Stimulated activated CD4-positive, alpha-beta T cell treated with anti-CD3 and anti-CD28 coated beads, Interleukin-4, amount 100 ng/mL, for 1 hour (primary cell): ENCODE measurements around the gene PLA2G4E.

ENCODE experiments used
- DNase-seq: peaks from one replicate; pipeline ENCODE4 v3.0.0-alpha.2; 2020

The PLA2G4E gene, protein sequence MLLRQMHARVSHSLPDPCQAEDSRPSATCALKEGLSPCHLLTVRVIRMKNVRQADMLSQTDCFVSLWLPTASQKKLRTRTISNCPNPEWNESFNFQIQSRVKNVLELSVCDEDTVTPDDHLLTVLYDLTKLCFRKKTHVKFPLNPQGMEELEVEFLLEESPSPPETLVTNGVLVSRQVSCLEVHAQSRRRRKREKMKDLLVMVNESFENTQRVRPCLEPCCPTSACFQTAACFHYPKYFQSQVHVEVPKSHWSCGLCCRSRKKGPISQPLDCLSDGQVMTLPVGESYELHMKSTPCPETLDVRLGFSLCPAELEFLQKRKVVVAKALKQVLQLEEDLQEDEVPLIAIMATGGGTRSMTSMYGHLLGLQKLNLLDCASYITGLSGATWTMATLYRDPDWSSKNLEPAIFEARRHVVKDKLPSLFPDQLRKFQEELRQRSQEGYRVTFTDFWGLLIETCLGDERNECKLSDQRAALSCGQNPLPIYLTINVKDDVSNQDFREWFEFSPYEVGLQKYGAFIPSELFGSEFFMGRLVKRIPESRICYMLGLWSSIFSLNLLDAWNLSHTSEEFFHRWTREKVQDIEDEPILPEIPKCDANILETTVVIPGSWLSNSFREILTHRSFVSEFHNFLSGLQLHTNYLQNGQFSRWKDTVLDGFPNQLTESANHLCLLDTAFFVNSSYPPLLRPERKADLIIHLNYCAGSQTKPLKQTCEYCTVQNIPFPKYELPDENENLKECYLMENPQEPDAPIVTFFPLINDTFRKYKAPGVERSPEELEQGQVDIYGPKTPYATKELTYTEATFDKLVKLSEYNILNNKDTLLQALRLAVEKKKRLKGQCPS

DNA sequence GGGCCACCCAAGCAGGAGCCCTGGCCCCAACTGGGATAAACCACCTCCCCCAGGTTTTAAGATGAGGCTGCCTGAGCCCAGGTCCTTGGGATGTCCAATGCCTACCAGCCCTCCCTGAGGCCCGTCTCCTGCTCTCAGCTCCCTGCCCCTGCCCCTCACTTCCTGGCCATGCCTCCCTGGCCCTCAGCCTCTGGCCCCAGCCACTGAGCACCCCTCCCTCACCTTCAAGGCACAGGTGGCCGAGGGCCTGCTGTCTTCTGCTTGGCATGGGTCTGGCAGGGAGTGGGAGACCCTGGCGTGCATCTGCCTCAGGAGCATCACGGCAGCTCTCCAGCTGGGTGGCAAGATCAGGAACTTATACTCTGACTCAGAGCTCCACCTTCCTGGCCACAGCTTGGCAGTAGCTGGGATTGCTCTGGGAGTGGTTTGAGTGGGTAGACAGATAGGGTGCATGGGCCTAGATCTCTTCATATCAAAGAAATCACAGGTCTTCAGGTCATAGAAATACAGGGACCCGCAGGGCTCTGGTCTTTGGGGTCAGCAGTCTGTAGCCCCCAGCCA lies at the start of gene PLA2G4E:
PLA2G4E (minus strand) TSS at position 330 of the 561 bp plus-strand sequence; CDS start at position 318, 12 bp downstream.
- DNase-seq, result no peak

DNA sequence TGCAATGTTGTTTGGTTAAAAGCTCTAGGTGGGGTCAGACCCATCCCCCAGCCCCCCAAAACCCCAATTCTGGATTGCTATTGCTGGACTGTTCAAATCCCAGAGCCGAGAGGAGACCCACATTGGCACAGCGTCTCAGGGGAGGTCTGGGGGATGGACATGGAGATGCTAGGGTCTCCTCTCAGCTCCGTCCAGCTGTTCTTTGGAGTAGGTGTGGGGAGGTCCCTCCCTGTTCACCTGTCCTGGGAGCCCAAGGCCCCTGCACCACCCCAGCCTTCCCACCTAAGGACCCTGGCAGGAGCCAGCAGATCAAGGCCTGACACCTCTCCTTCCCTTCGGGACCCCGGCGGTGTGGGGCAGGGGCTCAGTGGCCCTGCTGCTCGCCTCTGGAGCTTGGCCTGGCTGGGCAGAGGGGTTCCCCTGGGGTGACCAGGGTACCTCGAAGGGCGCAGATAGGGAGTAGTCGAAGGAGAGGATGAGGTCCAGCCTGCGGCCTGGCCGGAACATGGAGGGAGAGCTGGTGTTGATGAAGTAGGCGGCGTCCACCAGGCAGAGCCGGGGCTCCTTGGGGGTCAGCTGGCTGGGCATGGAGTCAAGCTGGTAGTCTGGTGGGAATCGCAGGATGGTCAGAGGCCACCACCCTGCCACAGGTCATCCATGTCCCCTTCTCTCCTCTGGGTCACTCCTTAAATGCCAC lies 49.6 kb upstream of the PLA2G4E start:
- DNase-seq, result no peak

DNA sequence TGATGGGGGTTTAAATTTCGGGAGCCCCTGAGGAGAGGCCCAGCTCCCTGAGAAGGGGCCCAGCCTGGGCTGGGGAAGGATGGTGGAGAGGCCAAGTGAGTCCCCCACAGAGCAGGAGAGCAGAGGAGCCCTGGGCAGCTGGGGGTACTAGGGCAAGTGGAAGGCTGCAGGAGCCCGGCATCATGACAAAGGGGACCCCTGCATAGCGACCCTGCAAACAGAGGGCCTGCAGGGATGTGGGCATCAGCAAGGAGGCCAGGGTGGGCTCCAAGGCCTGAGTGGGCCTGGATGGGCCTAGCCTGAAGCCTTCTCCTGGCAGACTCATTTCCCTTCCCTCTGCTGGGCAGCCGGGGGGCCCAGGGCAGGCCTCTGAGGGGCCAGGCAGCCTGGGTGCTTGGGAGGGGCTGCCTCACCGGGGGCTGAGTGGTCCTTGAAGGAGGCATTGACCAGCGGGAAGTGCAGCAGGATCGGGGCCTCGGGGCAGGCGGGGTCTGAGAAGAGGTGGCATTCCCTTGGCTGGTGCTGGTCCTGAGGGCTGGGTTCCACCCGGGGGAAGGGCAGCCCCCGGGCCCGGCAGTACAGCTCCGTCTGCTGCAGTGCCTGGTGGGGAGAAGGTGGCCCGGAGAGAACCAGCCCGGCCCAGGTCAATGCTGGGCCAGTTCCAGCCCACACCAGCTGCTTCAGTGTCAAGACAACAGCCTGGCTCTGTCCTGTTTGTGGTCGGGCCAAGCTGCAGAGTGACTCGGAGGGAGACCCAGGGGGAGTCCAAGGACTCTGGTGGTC lies 48.8 kb upstream of the PLA2G4E start:
- DNase-seq, result no peak

DNA sequence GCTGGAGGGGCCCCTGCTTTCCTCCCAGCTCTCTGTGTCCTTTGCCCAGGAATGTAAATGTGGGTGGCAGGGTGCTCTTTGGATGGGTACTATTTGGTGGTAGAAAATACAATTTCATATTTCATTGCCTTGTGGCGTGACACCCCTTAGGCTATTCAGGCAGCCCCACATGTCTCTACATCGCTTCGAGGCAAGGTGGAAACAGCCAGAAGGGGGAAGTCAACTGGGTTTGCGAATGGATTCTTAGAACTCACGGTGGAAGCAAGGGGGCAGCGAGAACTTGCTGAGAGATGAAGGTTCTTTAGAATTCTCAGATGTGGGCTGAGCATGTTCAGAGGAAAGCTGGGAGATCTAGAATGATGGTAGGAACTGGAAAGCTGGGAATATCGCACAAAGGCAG lies 48.2 kb upstream of the PLA2G4E start:
- no peak for DNase-seq

DNA sequence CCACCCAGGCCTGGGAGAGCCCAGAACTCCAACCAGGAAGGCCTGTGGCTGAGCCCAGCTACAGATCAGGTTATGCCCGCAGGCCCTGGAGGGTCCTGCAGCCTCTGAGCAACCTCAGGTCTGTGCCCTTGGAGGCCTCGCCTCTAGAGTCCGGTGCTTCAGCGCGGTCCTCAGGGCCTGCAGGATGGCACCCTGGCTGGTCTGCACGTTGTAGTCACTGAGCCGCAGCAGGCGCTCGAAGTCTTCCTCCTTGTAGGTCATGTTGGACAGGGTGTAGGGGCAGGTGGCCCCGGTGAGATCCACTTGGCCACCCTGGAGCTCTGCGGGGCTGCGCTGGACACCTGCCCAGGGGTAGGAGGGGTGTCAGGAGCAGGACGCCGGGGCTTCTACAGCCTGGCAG lies 47.8 kb upstream of the PLA2G4E start:
- no peak for DNase-seq

DNA sequence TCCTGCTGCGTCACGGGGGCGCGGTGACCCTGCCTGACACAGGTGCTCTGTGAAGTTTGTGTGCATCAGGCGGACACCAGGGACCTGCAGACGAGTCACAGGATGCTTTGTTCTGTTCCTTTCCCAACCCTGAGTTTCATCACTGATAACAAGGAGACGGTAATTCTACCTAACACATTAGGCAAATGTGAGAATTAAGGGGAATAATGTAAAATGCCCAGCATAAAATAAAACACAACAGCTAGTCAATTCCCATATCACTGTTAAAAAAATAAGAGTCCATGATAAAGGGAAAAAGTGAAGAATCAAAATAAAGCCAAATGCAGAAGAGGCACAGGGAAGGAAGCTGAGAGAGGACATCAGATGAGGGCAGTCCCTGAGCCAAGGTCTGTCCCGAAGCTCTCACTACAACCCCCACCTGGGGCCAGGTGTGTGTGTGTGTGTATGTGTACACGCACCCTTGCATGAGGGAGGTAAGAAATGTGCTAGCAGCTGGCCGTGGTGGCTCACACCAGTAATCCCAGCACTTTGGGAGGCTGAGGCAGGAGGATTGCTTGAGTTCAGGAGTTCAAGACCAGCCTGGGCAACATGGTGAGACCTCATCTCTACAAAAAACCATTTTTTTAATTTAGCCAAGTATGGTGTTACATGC lies 46.0 kb upstream of the PLA2G4E start:
- no peak for DNase-seq

DNA sequence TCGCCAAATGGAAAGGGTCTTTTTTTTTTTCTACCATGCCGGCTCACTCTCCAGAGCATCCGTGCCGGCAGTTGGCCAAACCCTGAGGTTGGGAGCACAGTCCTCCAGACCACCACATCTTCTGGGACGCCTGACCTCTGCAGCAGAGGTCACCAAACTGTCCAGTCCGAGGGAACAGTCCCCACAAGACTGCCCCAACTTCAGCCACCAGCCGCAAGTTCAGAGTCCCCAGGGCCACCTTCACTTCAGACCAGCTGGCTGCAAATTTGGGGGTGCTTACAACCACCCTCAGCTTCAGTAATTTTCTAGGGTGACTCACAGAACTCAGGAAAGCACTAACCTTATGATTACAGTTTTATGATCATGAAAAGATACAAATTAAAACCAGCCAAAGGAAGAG lies 44.6 kb upstream of the PLA2G4E start:
- no peak for DNase-seq

DNA sequence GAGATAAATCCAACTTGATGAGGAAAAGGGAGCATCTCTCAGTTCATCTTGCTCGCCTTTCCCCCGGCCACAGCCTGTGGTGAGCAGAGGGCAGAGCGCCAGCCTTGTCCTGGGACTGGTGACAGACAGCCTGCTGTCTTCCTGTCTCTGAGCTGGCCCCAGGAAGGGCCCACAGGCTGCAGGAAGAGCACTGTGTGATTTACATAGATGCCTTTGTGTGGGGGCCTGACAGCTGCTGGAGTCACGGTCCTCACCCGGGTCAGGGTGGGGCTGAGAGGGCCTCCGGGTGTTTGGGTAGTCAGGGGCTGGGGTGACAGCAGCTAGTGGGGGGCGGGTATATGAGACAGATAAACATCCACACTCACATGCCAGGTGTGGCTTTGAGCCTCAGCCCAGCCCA lies 44.2 kb upstream of the PLA2G4E start:
- no peak for DNase-seq

DNA sequence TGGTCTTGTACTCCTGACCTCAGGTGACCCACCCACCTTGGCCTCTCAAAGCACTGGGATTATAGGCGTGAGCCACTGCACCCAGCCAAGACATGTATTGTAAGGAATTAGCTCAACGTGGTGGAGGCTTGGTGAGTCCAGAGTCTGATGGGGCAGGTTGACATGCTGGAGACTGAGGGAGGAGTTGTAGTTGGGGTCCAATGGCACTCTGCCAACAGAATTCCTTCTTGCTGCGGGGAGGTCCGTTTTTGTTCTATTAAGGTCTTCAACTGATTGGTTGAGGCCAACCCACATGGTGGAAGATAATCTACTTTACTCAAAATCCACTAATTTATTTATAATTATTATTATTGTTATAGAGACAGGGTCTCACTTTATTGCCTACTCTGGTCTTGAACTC lies 43.4 kb upstream of the PLA2G4E start:
- DNase-seq, result no peak

DNA sequence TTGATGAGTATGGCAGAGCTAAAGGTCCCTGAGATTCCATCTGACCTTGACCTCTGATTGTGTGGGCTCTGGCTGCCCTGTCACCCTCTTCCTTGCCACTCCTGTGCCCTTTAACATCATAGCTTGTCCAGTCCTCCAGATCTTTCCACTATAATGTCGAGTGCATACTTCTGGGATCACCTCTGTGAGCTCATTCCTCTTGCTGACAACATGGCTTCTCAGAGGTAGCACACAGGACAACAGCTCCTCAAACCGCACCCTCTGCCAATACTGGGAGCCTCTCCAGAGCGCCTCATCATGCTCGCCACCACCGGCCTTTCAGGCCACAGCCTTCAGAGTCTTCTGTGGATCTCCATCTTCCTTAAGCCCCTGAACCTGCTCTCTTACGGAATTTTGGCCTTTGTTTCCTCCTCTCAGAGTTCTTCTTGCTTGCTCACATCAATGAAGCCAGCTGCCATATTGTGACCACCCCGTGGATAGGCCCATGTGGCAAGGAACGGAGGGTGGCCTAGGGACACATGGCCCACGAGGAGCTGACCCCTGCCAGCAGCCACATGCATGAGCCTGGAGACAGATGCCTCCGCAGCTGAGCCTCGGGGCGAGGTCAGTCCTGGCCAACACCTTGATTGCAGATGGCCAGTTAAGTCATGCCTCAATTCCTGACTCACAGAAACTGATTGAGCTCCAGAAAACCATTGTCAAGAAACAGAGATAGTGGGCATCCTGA lies 42.4 kb upstream of the PLA2G4E start:
- DNase-seq, result no peak

DNA sequence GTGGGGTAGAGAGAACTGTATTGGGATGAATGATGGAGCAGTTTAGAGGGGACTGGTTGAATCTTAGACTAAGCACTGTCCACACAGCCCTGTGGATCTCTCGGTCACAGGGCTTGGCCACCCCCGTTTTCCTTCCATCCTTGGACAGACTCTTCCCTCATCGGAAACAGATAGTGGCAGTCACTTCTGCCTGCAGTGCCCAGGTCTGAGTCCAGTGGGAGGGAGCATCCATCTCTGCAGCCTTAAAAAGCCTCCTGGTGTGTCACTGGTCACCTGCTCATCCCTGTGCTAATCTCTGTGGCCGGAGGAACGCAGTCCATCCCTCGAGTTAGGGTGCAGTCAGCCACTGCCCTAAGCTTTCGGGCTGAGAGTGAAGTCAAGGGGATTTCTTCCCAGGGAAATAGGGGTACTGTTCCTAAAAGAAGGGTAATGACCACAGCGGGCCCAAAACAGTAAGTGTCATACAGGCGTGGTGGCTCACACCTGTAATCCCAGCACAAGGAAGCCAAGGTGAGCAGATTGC lies 41.5 kb upstream of the PLA2G4E start:
- no peak for DNase-seq

DNA sequence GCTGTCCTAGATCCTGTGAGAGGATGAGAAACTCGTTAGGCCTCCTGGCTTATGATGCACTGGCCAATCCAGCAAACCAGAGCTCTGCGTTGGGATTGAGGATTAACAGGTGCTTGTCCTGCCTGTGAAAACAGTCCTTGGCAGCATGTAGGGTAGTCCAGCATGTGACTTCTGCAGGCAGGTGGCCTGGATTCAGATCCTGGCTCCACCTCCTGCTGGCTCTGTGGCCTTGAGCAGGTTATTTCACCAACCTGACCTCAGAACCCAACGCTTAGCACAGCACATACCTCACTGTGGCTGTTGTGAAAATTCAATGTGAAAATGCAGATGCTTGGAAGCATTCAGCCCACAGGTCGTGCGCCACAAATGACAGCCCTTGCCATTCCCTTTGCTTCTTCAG lies 40.0 kb upstream of the PLA2G4E start:
- no peak for DNase-seq

DNA sequence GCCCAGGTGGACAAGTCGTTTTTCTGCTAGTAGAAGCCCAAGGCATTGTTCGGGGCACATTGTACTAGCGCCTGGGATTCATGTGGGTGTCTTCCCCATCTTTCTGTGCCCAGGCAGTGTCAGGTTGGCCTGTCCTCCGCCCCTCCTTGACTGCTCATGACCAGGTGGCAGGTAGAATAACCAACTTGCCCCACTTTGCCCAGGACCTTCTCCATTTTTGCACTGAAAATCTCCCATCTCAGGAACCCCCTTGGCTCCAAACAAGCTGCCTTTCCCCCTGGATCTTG lies 39.6 kb upstream of the PLA2G4E start:
- no peak for DNase-seq

DNA sequence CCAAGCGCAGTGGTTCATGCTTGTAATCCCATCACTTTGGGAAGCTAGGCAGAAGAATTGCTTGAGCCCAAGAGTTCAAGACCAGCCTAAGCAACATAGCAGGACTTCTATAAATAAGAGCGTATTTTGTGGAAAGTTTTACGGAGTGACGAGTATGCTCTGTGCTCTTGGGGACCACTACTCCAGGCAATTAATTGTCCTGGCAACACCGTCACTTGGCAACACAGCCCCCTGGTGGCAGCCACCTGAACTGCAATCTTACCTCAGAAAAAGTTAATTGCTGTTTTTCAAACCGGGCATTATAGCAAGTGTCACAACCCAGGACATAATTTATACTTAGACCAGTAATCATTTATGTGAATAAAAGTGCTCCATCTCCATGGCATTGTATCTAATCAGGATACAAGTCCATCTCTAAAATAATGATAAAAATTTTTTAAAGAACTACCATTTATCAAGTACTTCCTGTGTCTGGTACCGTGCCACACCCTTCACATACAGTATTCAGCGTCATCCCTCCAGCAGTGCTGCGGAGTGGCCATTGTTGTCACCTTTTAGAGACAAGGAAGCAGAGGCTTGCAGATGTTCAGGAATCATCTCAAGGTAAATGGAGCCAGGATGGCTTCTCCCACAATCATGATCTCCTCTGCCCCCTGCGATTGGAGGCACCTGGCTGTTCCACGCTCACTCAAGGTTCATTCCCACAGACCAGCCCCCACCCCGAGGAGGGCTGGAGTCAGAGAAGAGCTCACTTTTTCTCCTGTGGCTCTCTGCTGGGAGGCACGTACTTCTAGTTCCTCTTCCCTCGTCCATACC lies 39.0 kb upstream of the PLA2G4E start:
- DNase-seq, result peak; percentile 72

DNA sequence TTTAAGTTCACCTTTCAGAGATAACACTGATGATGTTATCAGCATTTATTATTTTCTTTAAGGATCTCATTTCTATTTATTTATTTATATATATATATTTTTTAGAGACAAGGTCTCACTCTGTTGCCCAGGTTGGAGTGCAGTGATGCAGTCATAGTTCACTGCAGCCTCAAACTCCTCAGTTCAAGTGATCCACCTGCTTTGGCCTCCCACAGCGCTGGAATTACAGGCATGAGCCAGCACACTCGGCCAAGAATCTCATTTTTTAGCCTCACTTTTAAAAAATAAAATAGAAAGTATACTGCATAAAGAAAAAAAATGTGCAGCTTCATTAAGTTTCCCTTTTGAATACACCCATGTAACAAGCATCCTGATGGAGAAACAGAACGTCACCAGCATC lies 37.9 kb upstream of the PLA2G4E start:
- DNase-seq, result no peak

DNA sequence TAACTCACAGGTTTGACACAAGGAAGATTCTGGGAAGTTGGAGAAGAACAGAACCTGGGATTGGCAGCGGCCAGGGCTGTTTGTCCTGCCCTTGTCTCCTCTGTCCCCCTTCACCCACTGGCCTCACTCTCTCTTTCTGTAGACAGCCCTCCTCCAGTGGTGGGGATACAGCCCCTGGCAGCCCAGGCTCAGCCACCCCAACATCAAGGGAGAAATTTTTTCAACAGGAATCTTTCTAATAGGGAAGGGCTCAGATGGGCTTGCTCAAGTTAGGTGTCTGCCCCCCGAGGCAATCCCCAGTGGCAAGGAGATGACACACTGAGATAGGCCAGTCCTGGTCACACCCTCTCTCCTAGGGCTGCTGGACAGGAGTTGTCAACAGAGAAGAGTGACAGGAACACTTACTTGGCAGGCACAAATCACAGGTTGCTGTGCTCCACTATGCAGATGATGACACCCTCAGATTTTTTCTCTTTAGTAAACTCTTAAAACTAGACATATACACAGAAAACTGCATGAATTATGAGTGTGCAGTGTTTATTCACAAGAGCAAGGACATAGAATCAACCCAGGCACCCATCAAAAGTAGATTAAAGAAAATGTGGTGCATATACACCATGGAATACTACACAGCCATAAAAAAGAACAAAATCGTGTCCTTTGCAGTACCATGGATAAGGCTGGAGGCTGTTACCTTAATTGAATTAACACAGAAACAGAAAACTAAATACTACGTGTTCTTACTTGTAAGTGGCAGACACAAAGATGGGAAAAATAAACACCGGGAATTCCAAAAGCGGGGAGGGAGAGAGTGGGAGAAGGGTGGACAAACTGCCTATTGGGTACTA lies 37.2 kb upstream of the PLA2G4E start:
- DNase-seq, result no peak

DNA sequence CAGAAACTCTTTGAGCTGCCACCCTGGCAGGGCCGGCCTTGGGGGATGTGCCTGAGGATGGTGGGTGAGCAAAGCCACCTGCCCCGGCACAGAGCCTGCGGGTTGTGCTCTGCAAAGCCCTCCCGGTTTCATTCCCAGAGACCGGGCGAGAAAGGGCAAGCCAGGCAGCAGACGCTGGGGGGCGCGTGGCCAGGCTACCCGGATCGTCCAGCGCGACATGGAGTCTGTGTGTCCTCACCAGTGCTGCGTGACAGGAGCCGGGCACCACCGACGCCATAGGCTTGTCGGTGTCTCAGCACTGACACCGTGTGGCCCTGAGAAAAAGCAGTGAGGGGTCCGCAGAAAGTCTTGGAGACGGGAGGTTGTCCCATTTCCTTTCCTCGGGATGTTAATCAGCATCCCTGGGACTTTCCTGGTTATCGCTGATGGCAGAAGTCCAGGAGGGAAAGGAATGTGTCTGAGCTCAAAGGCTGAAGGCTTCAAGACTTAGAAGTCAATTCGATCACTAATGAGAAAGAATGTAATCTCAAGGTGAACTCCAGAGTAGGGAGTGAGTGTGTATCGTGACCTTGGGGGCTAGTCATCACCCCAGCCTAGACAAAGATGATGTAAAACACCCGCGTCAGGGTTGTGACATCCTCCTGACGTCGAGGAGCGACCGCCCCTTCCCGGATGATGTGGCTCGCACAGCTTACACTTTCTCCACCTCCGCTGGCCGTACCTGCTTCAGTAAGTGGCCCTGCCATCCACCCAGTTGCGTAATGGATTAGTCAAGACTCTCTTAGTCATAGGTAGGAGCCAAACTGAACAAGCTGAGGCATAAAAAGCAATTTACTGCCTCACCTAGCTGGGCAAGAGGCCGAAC lies 36.3 kb upstream of the PLA2G4E start:
- DNase-seq, result peak; percentile 53

DNA sequence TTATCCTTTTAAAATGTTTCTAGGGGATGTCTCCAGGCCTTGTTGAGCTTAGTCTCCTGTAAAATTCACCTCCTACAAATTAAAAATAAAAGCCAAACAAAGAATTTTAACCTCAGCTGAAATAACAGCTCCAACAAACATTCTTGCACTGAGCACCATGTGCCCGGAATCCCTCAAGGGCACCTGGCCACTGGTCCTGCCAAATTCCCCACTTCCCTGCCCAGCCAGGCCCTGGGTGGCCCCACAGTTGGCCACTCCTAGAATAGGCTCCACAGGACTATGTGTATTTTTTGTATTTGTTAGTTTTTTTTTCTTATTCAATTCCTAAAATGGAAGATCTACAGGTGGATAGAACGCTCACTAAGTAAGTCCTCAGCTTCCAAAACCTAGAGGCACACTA lies 33.1 kb upstream of the PLA2G4E start:
- no peak for DNase-seq
